Measurements from ENCODE around the gene UNC13D. TPM values are rescaled to one million over a fixed set of nuclear protein-coding genes. Genes with fewer than 3 reads are reported as not detected.

Gene UNC13D
- total and polyA plus RNA-seq, 9 of the 15 experiments (the other 6 are each of a cell fraction or from before 2014, with no cell fraction given) = 0.86 to 244 (median 69.2) TPM

- TF ChIP-seq MGA (IDR thresholded peaks at IDR 0.05) = peak; percentile 99
- TF ChIP-seq SRSF1 (IDR thresholded peaks at IDR 0.05; ENCODE audit: low read depth, low read length) = no peak
- TF ChIP-seq KLF1 (tag; IDR thresholded peaks at IDR 0.05) = peak; percentile 83
- TF ChIP-seq ZFP30 (CRISPR knock-in tag; IDR thresholded peaks at IDR 0.05; ENCODE audit: borderline replicate concordance) = no peak
- TF ChIP-seq CEBPB (tag; IDR thresholded peaks at IDR 0.05) = no peak
- TF ChIP-seq HMGXB4 (CRISPR knock-in tag; IDR thresholded peaks at IDR 0.05) = peak; percentile 77
- peak; percentile 96 for TF ChIP-seq MITF (IDR thresholded peaks at IDR 0.05)
- no peak for TF ChIP-seq CTCF (IDR thresholded peaks at IDR 0.05 in 2 of 3, conservative IDR thresholded peaks at IDR 0.05 in 1 of 3; ENCODE audit: insufficient read depth in 2 of 3, low read depth in 1 of 3, low read length in 3 of 3)
- no peak; the same call in 1 of the 2 replicates for TF ChIP-seq STAG1 (CRISPR knock-in tag; IDR thresholded peaks at IDR 0.05; ENCODE audit: borderline replicate concordance)
These were observed 59.0 kb downstream of the UNC13D start (continued) for GRCh38 chr17:75785016-75785890.
